Thoracic aorta (tissue), 2 donors: Measurements from ENCODE around the gene CELF2. TPM values are rescaled to one million over a fixed set of nuclear protein-coding genes. Genes with fewer than 3 reads are reported as not detected.
"Not testable (repeated sequence)": the region's sequence is repeated elsewhere in the genome, so short reads cannot be mapped to it uniquely, and the experiment has no call there.

Experiments
- ATAC-seq: fragments of 150-250 bp; one replicate; pipeline ENCODE4 v1.8.0; 2017; ENCODE audit warnings: low read depth; ENCODE audit not compliant: insufficient number of reproducible peaks, low FRiP score
- DNase-seq: peaks from one replicate; pipeline ENCODE4 v3.0.0-alpha.2; 2020; ENCODE audit warnings: low spot score
- H3K27ac ChIP-seq, 2 donors: fragments of 200-600 bp; sonication (generic); 1 replicate in 1 of 2; 2 replicates in 1 of 2; pipeline ENCODE4 v1.5.1; 2016; ENCODE audit warnings: mild to moderate bottlenecking in 2 of 2, moderate library complexity in 2 of 2
- H3K27me3 ChIP-seq: fragments of 200-600 bp; sonication (generic); replicated peaks from 2 replicates; pipeline ENCODE4 v1.6.0; 2016; ENCODE audit warnings: mild to moderate bottlenecking; ENCODE audit not compliant: insufficient read depth
- H3K36me3 ChIP-seq: fragments of 200-600 bp; sonication (generic); one replicate; pipeline ENCODE4 v1.5.1; 2016
- H3K4me1 ChIP-seq, 2 donors: fragments of 200-600 bp; sonication (generic); 1 replicate in 1 of 2; 2 replicates in 1 of 2; pipeline versions ENCODE4 v1.5.1 to v1.6.0; 2016; ENCODE audit warnings: low read depth in 2 of 2, mild to moderate bottlenecking in 1 of 2; ENCODE audit not compliant: control insufficient read depth in 1 of 2
- H3K4me3 ChIP-seq: fragments of 200-600 bp; sonication (generic); 2 replicates; pipeline ENCODE4 v1.5.1; 2016; ENCODE audit warnings: mild to moderate bottlenecking
- H3K9me3 ChIP-seq: fragments of 200-600 bp; sonication (generic); 2 replicates; pipeline ENCODE4 v1.5.1; 2016
- total RNA-seq, 2 donors: library from RNA; depleted of rRNA; stranded (reverse); fragments of >200 nt; gene quantifications; one replicate each; pipeline versions ENCODE4 v1.1.0 to v1.2.3, GENCODE V29; 2016
- TF ChIP-seq, protein P1 (sequence below): fragments of 200-600 bp; sonication (generic); IDR thresholded peaks from one replicate; pipeline ENCODE4 v1.5.1; 2019; ENCODE audit warnings: antibody characterized with exemption

The CELF2 gene
- total RNA-seq, 2 donors from 2014 or later = 69.0 to 73.5 TPM

GRCh38 chr10:11180228-11180627 is 162.6 kb downstream of the CELF2 start:
- Histone ChIP-seq H3K36me3 (no peaks in the 10 kb centered on the region), H3K27ac (no peak overlapping the region), H3K4me1 (peaks cover 14 to 38% of the 10 kb centered on the region in 2 donors), H3K27me3 (no peaks in the 10 kb centered on the region), H3K9me3 (no peaks in the 10 kb centered on the region), H3K4me3 (peak overlapping the region; percentile 5)
- DNase-seq = no peak
- ATAC-seq = no peak
- TF ChIP-seq, protein P1, sequence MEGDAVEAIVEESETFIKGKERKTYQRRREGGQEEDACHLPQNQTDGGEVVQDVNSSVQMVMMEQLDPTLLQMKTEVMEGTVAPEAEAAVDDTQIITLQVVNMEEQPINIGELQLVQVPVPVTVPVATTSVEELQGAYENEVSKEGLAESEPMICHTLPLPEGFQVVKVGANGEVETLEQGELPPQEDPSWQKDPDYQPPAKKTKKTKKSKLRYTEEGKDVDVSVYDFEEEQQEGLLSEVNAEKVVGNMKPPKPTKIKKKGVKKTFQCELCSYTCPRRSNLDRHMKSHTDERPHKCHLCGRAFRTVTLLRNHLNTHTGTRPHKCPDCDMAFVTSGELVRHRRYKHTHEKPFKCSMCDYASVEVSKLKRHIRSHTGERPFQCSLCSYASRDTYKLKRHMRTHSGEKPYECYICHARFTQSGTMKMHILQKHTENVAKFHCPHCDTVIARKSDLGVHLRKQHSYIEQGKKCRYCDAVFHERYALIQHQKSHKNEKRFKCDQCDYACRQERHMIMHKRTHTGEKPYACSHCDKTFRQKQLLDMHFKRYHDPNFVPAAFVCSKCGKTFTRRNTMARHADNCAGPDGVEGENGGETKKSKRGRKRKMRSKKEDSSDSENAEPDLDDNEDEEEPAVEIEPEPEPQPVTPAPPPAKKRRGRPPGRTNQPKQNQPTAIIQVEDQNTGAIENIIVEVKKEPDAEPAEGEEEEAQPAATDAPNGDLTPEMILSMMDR = no peak

DNA sequence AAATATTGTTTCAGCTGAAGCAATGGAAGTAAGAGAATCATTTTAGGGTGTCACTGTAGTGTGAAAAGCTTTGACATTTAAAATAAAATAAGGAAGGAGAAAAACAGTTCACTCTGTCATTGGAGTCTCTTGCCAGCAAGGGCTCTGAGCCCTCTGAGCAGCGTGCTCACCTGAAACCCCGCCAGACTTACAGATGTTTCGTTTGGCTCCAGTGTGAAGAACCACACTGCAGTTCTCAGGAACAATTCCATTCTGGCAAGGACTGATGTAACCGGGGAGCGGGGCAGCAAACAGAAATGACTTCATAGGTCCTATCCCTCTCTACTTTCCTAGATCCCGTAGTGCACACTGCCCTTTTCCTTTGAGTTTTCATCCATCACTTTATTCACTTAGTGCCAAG is 164.3 kb downstream of the CELF2 start:
- Histone ChIP-seq H3K9me3 (no peaks in the 10 kb centered on the region), H3K4me1 (peaks cover 14 to 38% of the 10 kb centered on the region in 2 donors), H3K36me3 (no peaks in the 10 kb centered on the region), H3K27me3 (no peaks in the 10 kb centered on the region), H3K27ac (peak overlapping the region; percentile 40 to 57), H3K4me3 (no peak overlapping the region)
- TF ChIP-seq, protein P1 = no peak
- ATAC-seq (peak; percentile 78), DNase-seq (peak; percentile 39)

- Histone ChIP-seq H3K9me3 (no peaks in the 10 kb centered on the region), H3K4me1 (peaks cover 10 to 33% of the 10 kb centered on the region in 2 donors), H3K36me3 (no peaks in the 10 kb centered on the region), H3K27me3 (no peaks in the 10 kb centered on the region), H3K4me3 (no peak overlapping the region), H3K27ac (no peak overlapping the region)
- DNase-seq (no peak), ATAC-seq (no peak)
- TF ChIP-seq, protein P1 = no peak
Measured at GRCh38 chr10:11183015-11183414, 165.3 kb downstream of the CELF2 start.

DNA sequence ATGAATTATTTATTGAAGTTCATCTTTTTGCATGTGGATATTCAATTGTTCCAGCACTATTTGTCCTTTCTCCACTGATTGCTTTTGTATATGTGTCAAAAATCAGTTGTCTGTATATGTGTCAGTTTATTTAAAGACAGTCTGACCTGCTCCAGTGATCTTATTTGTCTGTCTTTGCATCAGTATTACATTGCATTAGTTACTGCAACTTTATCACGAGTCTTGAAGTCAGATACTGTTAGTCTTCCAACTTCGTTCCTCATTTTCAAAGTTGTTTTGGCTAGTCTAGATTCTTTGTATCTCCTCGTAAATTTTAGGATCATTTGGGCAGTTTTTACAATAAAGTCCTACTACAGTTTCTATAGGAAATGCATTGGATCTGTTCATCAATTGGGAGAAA is 166.4 kb downstream of the CELF2 start:
- peaks cover 12 to 22% of the 10 kb centered on the region in 2 donors for H3K4me1 ChIP-seq
- DNase-seq = no peak
- H3K4me3 ChIP-seq = no peak overlapping the region
- no peaks in the 10 kb centered on the region for H3K9me3 ChIP-seq
- no peaks in the 10 kb centered on the region for H3K36me3 ChIP-seq
- no peak overlapping the region for H3K27ac ChIP-seq
- TF ChIP-seq, protein P1 = no peak
- ATAC-seq = no peak
- no peaks in the 10 kb centered on the region for H3K27me3 ChIP-seq

GRCh38 chr10:11185128-11185665 is 167.5 kb downstream of the CELF2 start:
- not testable (repeated sequence) for H3K36me3 ChIP-seq, H3K4me3 ChIP-seq, H3K9me3 ChIP-seq, DNase-seq, H3K27me3 ChIP-seq, ATAC-seq, H3K27ac ChIP-seq
- peaks cover 15 to 25% of the 10 kb centered on the region in 2 donors for H3K4me1 ChIP-seq

DNA sequence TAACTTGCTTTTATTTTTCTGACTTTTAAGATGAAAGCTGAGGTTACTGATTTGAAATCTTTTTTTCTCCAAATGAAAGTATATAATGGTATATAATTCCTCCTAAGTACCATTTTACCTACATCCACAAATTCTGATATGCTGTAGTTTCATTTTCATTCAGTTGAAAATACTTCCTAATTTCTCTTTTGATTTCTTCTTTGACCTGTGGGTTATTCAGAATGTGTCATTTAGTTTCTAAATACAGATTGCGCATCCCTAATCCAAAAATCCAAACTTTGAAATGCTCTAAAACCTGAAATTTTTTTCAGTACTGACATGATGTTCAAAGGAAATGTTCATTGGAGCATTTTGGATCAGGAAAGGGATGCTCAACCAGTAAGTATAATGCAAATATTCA is 168.7 kb downstream of the CELF2 start:
- TF ChIP-seq, protein P1 = no peak
- no peak for DNase-seq

More for the DNA sequence above, 168.7 kb downstream of the CELF2 start:
- no peak for ATAC-seq
- Histone ChIP-seq H3K27ac (no peak overlapping the region), H3K9me3 (no peaks in the 10 kb centered on the region), H3K27me3 (no peaks in the 10 kb centered on the region), H3K4me3 (no peak overlapping the region), H3K4me1 (peaks cover 13 to 26% of the 10 kb centered on the region in 2 donors), H3K36me3 (no peaks in the 10 kb centered on the region)
